ENCODE data around the gene BRAF.

DNA sequence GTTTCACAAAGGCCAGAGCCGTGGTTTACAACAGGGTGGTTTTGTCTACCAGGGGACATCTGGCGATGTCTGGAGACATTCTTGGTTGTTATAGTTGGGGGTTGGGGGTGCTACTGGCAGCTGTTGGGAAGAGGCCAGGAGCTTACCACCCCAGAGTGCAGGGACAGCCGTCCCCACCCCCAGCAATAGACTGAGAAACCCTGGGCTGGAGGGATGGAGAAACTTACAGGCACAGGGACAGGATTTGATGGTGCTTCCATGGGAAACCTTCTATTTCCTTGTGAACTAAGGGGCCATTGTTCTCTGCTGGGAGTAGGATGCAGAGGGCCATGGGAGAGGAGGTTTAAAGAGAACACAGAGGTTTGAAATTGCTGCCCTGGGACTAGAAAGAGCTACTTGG lies 241.1 kb downstream of the BRAF start:
- TF ChIP-seq, protein P1, sequence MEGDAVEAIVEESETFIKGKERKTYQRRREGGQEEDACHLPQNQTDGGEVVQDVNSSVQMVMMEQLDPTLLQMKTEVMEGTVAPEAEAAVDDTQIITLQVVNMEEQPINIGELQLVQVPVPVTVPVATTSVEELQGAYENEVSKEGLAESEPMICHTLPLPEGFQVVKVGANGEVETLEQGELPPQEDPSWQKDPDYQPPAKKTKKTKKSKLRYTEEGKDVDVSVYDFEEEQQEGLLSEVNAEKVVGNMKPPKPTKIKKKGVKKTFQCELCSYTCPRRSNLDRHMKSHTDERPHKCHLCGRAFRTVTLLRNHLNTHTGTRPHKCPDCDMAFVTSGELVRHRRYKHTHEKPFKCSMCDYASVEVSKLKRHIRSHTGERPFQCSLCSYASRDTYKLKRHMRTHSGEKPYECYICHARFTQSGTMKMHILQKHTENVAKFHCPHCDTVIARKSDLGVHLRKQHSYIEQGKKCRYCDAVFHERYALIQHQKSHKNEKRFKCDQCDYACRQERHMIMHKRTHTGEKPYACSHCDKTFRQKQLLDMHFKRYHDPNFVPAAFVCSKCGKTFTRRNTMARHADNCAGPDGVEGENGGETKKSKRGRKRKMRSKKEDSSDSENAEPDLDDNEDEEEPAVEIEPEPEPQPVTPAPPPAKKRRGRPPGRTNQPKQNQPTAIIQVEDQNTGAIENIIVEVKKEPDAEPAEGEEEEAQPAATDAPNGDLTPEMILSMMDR (IDR thresholded peaks at IDR 0.05): no peak
- no peak for TF ChIP-seq POLR2AphosphoS5 (IDR thresholded peaks at IDR 0.05)

Data from suprapubic skin (tissue), 3 donors.